ENCODE measurements around the gene TRIM15.

- no peak for TF ChIP-seq CTCF (conservative IDR thresholded peaks at IDR 0.05; ENCODE audit: low read depth, low read length)
- TF ChIP-seq RAD21 (IDR thresholded peaks at IDR 0.05; ENCODE audit: low read length), result no peak
- TF ChIP-seq POLR2A (IDR thresholded peaks at IDR 0.05; ENCODE audit: low read depth, low read length), result no peak
- no peak for TF ChIP-seq MXI1 (IDR thresholded peaks at IDR 0.05; ENCODE audit: borderline replicate concordance, low read depth, low read length)
- TF ChIP-seq RCOR1 (IDR thresholded peaks at IDR 0.05; ENCODE audit: insufficient replicate concordance, low read length), result no peak
Observed at GRCh38 chr6:30178837-30179236, 15.5 kb downstream of the TRIM15 start.
